A673 (cell line): Measurements from ENCODE around the gene KLHL42.
"Not testable (repeated sequence)": the region's sequence is repeated elsewhere in the genome, so short reads cannot be mapped to it uniquely, and the experiment has no call there.

Source experiments
- CTCF ChIP-seq: fragments of 300-800, 200-600 bp; sonication (generic); conservative IDR thresholded peaks from 2 replicates; pipeline ENCODE4 v1.5.1; 2017; ENCODE audit warnings: low read depth, mild to moderate bottlenecking, antibody characterized with exemption, low read length, moderate library complexity, mixed read lengths
- EZH2 ChIP-seq: fragments of 200-600 bp; sonication (generic); IDR thresholded peaks from 2 replicates; pipeline ENCODE4 v1.6.1; 2017; ENCODE audit warnings: borderline replicate concordance, low read depth, mild to moderate bottlenecking, mixed read lengths, antibody characterized with exemption, low read length; ENCODE audit not compliant: poor library complexity, severe bottlenecking

- TF ChIP-seq CTCF, EZH2: not testable (repeated sequence)
Measured at GRCh38 chr12:27847293-27847692, 67.3 kb downstream of the KLHL42 start.
